Activated CD4-positive, alpha-beta T cell treated with anti-CD3 and anti-CD28 coated beads, Interleukin-2, amount 50 U/mL, for 48 hours (primary cell): ENCODE measurements around the gene TENT4B.
"Not testable (repeated sequence)": the region's sequence is repeated elsewhere in the genome, so short reads cannot be mapped to it uniquely, and the experiment has no call there.

Experiments
- DNase-seq, 2 experiments: peaks; one replicate each; pipeline ENCODE4 v3.0.0-alpha.2; 2020

TENT4B gene

DNA sequence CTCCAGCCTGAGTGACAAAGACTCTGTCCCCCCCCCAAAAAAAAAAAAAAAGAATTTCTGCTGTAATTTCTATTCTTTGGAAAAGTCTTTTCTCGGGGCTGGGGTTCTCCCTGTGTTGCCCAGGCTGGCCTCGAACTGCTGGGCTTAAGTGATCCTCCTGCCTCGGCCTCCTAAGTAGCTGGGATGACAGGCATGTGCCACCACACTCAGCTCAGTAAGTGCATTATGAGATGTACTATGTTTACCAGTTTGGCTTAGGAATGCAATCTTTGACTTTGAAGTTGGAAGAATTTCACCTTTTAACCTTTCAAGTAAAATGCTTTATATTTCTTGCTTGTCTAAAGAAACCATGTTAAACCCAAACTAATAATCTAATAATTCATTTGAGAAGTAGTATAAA is 85.2 kb downstream of the TENT4B start:
- DNase-seq = no peak

DNA sequence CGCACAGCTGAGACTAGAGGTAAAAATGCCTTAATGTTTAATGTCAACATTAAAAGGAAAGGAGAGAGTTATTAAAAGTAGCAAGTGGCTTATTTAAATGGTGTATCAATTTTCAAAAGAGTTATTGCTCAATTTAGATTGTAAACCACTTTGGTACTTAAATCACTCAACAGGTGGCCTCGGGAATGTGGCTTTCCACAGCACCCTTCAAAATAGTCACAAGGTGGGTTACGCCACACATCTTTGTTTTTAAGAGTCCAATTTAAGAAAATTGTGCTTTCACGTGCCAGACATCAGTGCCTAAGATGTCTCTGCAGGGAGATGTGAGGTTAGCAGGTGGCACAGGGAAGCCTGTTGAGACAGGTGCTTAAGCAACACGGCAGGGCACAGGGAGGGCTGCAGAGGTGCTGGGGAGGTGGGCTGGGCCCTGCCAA is 85.8 kb downstream of the TENT4B start:
- DNase-seq = no peak

DNA sequence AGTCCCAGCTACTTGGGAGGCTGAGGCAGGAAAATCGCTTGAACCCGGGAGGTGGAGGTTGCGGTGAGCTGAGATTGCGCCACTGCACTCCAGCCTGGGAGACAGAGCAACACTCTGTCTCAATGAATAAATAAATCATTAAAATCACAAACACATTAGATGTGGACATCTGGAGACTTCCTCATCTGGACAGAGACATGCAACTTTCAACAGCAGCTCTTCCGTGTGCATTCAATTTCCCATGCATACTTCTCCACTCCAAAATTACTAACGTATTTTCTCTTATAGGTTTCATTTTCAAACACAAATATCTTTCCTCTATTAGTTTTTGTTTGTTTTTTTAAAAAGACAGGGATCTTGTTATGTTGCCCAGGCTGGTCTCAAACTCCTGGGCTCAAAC is 89.9 kb downstream of the TENT4B start:
- DNase-seq = not testable (repeated sequence)

DNA sequence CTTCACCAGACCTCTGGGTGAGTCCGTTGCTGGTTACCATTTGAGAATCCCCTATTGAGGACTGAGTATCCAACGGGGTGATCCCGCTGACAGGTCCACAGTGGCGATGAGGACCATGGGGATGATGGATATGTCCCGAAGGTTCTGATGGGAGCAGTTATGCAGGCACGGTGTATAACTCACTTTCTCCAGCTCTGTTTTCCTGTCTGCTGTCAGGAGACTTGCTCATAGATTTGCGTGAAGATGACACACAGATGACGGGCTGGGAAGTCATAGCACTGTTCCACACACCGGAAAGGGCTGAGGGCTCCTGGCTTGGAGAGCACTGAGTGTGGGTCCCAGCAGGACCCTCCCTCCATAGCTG is 91.0 kb downstream of the TENT4B start:
- no peak for DNase-seq

DNA sequence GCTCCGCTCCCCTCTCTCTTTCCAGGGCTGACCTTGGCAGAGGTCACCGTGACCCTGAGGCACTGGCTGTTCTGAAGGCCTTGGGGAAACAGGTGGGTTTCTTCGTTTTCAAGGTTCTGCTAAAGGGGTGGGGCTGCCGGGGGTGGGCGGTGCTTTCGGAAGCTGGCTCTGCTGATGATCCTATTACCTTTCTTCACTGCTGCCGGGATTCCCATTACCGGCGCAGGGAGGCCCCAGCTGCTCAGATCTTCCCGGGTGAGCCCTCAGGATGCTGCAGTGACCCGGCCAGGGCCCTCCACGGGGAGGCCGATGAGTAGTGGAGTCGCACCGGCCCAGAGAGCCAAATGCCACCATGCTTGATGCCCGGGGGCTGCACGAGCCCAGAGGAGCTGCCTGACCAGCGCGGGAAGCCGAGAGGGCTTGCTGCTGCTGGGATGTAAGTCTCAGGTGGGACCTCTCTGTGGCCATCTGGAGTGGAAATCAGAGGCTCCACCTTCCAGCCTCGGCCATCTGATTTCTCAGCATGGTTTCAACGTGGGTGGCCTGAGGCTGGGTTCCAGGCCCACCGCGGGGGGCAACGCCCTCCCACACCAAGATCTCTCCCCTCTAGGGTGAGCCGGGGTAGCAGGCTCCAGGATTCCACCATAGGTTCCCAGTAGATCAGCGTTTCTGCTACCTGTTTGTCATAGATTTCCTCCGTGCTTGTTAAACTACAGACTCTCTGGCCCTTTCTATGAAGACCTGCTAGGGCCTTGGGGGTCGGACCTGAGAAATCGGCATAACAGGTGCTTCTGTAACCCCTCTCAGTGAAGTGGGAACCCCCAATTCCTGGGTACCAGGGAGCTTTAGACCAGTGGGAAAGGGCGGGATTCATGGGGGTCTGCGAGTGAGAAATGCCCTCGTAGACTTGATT is 91.7 kb downstream of the TENT4B start:
- no peak for DNase-seq

DNA sequence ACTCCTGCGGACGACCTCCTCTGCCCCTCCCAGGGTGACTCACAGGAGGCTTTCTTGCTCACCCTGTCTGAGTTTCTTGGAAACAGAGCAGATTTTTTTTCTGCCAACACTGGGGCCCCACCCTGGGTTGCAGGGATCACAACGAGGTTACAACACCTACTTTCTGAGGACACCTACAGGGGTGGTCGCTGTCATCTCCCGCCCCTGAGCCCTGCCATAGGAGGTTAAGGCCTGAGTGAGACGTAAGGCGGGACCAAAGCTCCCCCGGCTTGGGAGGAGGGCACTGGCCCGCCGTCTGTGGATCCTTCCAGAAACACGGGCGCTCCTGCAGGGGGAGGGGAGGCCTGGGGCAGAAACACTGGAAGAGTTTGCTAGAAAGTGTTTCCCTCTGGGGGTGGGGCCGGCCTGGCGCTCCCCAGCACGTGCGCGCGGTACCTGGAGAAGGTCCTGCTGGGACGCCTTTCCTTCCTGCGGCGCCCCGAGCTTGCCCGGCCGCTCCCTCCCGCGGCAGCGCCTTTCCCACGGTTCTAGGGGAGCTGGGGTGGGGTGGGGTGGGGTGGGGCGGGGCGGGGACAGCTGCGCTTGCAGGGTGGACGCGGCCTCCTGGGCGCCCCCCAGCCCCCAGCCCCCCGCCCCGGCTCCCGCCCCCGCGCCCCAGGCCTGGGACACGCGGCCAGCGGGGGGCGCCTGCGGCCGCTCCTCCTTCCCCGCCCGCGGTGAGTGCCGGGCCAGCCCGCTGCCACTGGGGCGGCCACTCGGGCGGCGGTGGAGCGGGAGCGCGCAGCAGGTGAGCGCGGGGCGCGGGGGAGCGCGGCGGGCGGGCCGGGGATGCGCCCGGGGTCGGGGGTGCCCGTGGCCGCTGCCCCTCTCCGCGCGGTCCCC is 92.6 kb downstream of the TENT4B start:
- peak; percentile 61 to 72 for DNase-seq

DNA sequence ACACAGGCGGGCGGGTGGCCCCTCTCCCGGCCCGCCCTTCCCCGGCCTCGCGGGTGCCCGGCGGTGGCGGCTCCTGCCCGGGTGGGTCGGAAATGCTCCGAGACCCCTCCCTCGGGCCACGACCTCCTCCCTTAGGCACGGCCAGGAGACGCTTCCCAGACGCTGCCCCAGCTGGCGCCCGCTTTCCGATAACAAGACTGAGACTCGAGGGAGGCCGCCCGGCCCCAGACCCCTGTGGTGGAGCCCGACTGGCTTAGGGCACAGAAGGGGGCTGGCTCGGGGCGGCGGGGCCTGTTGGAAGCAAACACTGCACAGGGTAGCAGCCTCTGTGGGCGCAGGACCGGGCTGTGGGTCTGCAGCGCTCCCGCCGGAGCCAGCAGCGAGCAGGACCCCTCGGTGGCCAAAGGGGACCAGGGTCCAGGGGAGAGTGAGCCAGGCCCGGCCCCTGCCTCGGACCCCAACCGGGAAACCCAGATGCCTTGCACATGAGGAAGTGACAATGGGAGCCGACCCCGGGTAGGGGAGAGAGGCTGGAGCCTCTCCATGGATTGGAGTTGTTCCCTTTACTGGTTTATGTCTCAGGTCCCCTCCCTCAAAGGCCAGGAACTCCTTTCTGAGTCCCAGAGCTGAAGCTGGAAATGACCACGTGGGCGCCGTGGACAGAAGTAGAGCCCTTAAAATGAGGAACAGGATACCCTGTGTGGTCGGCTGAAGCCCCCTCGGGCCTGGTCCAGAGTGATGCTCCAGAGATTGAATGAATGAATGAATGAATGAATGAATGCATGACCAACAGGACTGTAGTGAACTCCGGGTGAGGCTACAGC is 93.4 kb downstream of the TENT4B start:
- no peak for DNase-seq

DNA sequence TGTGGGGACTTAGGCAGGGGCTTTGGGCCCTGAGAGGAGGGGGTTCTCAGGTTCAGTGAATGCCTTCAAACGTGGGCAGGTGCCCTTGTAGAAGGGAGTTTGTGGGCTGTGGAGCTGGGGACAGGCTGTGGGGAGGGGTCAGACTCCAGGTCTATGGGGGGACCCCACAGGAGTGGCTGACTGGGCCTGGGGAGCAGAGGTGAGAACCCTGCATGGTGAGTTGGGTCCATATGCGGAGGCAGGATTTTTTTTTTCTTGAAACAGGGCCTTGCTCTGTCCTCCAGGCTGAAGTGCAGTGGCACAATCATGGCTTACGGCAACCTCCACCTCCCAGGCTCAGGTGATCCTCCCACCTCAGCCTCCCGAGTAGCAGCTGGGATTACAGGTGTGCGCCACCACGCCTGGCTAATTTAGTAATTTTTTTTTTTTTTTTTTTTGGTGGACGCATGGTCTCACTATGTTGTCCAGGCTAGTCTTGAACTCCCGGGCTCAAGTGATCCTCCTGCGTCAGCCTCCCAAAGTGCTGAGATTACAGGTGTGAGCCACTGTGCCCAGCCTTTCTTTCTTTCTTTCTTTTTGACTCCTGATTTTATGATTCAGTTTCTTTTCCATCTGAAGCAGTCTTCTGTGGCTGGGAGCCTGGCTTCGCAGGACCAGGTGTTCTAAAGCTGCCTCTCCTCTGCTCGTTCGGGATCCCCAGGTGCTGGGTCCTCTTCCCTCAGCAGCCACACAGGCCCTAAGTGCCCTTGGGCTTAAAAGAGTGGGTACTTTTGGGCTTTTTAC is 94.2 kb downstream of the TENT4B start:
- no peak for DNase-seq

DNA sequence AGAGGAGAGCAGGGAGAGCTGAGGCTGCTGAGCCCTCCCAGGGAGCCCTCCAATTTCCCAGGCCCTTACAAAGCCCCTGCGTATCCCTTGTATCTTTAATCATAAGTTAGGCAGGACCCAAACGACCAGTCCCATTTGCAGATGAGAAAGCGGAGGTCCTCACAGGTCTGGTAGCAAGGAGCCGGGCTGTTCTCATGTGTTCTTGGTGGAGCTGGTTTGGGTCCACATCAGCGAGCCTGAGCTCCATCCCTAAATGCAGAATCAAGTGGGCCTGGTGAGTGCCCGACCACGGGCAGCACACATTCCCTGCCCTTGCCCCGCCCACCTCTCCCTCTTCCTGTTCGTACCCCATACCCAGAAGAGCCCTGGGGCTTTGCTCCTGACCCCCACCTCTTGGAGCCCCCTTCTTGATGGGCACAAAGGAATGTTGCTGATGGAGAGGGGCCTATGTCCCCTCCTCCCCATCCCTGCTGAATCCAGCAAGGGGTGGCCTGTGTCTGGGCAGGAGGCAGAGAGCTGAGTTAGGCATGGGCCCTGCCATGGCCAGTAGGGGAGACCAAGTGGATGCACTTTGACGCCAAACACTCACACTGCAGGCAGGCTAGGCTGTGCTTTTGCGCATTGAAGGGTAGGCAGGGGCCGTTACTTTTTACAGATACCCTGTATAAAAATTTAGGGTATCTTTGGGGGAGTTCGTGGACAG is 95.0 kb downstream of the TENT4B start:
- DNase-seq = no peak

DNA sequence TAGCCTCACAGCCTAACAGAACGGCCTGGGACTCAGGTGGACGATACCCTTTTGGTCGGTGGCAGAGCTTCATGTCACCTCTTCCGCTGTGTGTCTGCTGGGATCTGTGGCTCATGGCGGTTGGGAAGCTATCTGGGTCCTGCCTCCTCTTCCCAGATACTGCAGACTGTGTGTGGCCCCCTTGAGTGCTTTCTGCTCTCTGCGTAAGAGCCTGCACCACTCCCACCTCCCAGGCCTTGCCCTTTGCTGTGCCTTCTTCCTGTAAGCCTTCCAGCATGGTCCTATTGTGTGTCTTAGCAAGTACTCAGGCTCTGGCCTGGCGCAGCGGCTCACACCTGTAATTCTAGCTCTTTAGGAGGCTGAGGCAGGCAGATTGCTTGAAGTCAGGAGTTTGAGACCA is 95.7 kb downstream of the TENT4B start:
- no peak for DNase-seq

DNA sequence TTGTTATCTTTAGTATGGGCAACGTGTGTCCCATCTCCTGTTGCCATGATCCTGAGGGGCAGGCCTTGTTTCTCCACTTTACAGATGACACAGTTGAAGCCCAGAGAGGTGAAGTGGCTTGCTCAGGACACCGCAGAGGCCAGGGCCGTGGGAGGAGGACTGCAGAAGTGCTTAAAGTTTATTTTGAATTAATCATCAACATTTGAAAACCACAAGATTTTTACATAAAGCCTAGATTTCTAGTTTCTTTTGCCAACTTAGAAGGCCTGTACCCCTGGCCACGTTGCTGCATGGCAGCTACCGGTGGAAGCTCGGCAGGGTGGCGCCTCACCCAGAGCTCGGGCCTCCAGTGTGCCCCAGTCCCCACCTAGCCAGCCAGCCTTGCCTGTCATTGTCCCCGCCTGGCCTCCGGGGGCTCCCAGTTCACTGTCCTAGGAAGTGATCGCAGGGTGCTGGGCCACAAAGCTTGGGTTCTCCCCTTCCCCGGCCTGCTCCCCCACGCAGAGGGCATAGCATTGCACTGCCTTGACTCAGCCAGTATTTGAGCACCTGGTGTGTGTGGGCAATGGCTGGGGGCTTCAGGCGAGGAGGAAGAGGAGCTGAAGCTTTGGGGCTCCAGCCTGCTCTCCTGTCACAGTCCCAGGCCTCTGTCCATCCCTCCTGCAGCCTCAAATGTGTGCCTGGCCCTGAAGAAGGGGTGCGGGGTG is 98.4 kb downstream of the TENT4B start:
- DNase-seq = no peak

DNA sequence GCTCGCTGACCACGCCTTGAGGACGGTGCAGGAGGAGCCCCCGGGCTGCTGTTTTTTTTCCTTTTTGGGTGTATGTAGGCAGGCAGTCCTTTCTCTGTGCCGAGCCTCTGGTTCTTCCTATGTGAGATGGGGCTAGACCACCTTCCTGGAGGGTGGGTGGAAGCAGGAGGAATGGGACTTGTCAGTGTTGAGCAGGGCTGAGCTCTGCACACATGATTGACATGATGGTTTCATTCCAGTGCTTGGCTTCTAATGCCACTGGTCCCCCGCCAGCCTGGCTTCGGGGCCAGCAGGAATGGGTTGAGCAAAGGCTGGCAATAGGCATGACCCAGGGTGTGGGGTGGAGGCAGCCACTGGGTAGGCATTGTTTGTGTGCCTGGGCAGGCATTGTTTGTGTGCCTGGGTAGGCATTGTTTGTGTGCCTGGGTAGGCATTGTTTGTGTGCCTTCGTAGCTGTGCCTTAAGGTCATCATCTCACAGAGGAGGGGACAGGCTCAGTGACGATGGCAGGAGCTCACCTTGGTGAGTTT is 99.0 kb downstream of the TENT4B start:
- no peak for DNase-seq

DNA sequence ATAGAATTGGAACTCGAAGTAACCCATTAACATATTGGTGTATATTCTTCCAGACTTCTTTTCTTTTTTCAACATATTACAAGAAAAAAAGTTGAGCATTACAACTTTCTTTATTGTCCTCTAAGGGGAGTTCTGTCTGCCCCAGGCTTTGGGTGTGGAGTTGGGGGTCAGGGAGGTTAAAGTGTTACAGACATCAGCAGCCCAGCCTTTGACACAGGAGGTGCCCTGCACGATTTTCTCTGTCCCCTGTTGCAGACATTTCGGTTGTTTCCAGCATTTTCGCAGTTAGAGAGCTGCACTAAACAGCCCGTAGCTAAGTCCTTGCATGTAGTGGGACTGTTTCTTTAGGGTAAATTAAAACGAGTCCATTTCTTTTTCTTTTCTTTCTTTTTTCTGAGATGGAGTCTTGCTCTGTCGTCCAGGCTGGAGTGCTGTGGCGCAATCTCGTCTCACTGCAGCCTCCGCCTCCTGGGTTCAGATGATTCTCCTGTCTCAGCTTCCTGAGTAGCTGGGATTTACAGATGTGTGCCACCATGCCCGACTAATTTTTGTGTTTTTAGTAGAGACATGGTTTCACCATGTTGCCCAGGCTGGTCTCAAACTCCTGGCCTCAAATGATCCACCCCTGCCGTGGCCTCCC is 99.9 kb downstream of the TENT4B start:
- no peak for DNase-seq

DNA sequence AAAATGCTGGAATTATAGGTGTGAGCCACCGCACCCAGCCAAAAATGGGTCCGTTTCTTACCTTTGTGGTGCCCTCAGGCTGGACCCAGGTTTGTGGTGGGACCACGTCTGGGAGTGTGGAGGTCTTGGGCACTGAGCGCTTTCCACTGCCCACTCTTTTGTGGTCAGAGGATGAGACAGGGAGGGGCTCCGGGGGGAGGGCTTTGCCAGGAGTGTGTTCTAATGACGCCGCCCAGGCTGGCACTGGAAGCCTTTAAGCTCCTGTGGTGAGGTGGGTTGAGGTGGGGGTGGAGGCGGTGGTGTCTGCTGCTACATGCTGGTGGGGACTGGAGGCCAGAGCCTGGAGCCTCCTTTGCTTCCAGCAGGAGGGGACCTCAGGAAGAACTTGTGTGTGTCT is 100.4 kb downstream of the TENT4B start:
- no peak for DNase-seq

DNA sequence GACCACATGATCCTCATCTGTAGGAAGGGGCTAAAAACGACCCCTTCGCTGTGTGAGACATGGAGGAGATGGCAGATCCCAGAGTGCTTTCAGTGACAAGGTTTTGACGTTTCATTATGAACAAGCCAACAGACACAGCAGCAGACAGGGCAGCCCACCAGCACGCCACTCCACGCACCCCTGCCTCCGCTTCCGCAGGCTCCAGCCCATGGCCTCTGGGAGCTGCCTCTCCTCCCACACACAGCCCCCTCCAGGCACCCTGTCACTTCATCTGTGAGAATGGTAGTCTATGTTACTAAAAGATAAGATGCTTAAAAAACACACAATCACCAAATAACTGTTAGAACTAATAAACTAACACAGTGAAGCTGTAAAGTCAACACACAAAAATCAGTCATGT is 101.0 kb downstream of the TENT4B start:
- DNase-seq = no peak

DNA sequence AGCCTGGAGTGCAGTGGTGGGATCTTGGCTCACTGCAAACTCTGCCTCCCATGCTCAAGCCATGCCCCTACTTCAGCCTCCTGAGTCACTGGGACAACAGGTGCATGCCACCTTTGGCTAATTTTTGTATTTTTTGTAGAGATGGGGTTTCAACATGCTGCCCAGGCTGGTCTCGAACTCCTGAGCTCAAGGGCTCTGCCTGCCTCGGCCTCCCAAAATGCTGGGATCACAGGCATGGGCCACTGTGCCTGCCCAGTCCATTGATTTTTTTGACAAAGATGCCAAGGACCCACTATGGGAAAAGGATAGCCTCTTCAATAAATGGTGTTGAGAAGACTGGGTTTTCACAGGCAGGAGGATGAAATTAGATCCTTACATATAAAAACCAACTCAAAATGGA is 102.4 kb downstream of the TENT4B start:
- DNase-seq = no peak

DNA sequence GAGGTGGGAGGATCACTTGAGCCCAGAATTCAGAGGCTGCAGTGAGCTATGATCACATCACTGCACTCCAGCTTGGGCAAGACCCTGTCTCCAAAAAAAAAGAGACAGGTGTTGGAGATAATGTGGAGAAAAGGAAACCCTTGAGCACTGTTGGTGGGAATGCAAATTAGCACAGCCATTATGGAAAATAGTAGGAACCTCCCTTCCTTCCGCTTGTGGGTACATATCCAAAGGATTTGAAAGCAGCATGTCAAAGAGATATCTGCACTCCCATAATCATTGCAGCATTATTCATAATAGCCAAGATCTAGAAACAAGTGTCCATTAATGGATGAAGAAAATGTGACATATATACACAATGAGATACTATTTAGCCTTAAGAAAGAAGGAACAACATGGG is 103.5 kb downstream of the TENT4B start:
- DNase-seq = no peak

DNA sequence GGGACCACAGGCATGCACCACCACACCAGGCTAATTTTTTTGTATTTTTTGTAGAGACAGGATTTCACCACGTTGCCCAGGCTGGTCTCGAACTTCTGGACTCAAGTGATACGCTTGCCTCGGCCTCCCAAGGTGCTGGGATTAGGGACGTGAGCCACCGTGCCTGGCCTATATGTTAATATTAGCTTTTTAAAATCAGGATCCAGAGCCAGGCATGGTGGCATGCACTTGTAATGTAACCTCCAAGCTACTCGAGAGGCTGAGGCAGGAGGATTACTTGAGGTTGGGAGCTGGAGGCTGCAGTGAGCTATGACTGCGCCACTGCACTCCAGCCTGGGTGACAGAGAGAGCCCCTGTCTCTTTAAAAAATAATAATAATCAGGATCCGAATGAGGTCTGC is 104.8 kb downstream of the TENT4B start:
- DNase-seq = no peak

DNA sequence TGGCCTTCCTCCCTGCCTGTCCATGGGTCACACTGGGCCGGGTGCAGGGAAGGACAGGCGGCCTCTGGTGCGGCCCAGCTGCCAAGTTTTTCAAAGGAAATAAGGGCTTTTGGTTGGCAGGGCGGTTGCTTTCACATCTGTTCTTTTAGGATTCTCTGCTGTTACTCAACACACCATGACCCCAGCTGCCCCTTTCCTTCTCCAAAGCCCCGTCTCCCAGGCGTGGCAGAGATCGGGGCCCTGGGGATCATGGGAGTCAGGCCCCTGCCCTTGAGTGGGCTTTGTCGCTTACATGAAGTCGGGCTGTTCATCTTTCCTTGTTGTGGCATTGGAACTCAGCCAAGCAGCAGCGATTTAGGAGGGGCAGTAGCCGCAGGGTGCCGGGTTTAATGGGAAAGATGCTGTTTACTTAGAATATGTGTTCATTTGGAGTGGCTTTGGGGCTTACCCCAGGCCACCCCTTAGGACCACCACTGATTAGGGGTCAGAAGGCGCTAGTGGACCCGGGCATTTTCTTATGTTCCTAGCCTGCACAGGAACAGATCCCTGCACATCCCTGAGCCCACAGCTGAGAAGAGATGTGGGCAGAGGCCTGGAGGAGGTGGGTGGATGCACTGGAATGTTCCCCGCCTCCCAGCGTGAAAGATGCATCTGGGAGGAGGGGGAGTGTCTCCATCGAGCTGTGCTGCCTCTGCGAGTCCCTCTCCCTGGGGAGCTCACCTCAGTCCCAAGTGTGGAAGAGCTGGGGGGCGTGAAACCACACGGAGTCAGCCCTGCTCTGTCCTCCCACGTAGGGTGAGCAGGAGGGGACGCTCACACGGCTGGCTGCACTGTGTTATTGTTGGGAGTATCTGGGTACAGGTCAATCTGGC is 106.5 kb downstream of the TENT4B start:
- DNase-seq = no peak
